Thoracic aorta (tissue), 2 donors: Measurements from ENCODE around the gene MARS2. TPM values are rescaled to one million over a fixed set of nuclear protein-coding genes. Genes with fewer than 3 reads are reported as not detected.
A peak's percentile ranks its signal among the peaks of the same experiment; 100 is the strongest.
"Not testable (repeated sequence)": the region's sequence is repeated elsewhere in the genome, so short reads cannot be mapped to it uniquely, and the experiment has no call there.

Experiments used
- ATAC-seq: fragments of 150-250 bp; one replicate; pipeline ENCODE4 v1.8.0; 2017; ENCODE audit warnings: low read depth; ENCODE audit not compliant: insufficient number of reproducible peaks, low FRiP score
- DNase-seq: peaks from one replicate; pipeline ENCODE4 v3.0.0-alpha.2; 2020; ENCODE audit warnings: low spot score
- H3K27ac ChIP-seq, 2 donors: fragments of 200-600 bp; sonication (generic); 1 replicate in 1 of 2; 2 replicates in 1 of 2; pipeline ENCODE4 v1.5.1; 2016; ENCODE audit warnings: mild to moderate bottlenecking in 2 of 2, moderate library complexity in 2 of 2
- H3K27me3 ChIP-seq: fragments of 200-600 bp; sonication (generic); replicated peaks from 2 replicates; pipeline ENCODE4 v1.6.0; 2016; ENCODE audit warnings: mild to moderate bottlenecking; ENCODE audit not compliant: insufficient read depth
- H3K36me3 ChIP-seq: fragments of 200-600 bp; sonication (generic); one replicate; pipeline ENCODE4 v1.5.1; 2016
- H3K4me1 ChIP-seq, 2 donors: fragments of 200-600 bp; sonication (generic); 1 replicate in 1 of 2; 2 replicates in 1 of 2; pipeline versions ENCODE4 v1.5.1 to v1.6.0; 2016; ENCODE audit warnings: low read depth in 2 of 2, mild to moderate bottlenecking in 1 of 2; ENCODE audit not compliant: control insufficient read depth in 1 of 2
- H3K4me3 ChIP-seq: fragments of 200-600 bp; sonication (generic); 2 replicates; pipeline ENCODE4 v1.5.1; 2016; ENCODE audit warnings: mild to moderate bottlenecking
- H3K9me3 ChIP-seq: fragments of 200-600 bp; sonication (generic); 2 replicates; pipeline ENCODE4 v1.5.1; 2016
- total RNA-seq, 2 donors: library from RNA; depleted of rRNA; stranded (reverse); fragments of >200 nt; gene quantifications; one replicate each; pipeline versions ENCODE4 v1.1.0 to v1.2.3, GENCODE V29; 2016
- TF ChIP-seq, protein P1 (sequence below): fragments of 200-600 bp; sonication (generic); IDR thresholded peaks from one replicate; pipeline ENCODE4 v1.5.1; 2019; ENCODE audit warnings: antibody characterized with exemption

The MARS2 gene
- total RNA-seq, 2 donors from 2014 or later, result 1.5 to 12.3 TPM

DNA sequence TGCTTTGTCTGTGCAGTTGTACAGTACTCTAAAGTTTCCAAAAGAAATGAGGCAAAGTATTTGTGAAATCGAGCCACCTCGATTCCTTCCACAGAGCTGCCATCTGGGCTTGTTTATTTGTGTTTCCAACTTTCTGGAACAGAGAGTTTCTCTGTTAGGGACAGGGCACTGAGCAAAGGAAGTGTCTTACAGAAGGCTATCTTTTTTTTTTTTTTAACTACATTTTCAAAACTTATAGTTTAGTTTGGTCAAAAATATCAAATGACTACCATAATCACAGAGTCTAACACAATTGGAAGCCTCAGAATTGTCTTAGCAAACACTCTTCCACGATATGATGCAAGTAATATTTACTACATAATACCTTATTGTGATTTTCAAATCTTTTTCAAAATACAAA, 30.6 kb upstream of the MARS2 start:
- Histone ChIP-seq H3K9me3 (no peaks in the 10 kb centered on the region), H3K4me3 (peak overlapping the region; percentile 84), H3K36me3 (no peaks in the 10 kb centered on the region), H3K27me3 (no peaks in the 10 kb centered on the region), H3K27ac (peak overlapping the region; percentile 80 to 87), H3K4me1 (peaks cover 0 to 22% of the 10 kb centered on the region in 2 donors)
- TF ChIP-seq, protein P1, sequence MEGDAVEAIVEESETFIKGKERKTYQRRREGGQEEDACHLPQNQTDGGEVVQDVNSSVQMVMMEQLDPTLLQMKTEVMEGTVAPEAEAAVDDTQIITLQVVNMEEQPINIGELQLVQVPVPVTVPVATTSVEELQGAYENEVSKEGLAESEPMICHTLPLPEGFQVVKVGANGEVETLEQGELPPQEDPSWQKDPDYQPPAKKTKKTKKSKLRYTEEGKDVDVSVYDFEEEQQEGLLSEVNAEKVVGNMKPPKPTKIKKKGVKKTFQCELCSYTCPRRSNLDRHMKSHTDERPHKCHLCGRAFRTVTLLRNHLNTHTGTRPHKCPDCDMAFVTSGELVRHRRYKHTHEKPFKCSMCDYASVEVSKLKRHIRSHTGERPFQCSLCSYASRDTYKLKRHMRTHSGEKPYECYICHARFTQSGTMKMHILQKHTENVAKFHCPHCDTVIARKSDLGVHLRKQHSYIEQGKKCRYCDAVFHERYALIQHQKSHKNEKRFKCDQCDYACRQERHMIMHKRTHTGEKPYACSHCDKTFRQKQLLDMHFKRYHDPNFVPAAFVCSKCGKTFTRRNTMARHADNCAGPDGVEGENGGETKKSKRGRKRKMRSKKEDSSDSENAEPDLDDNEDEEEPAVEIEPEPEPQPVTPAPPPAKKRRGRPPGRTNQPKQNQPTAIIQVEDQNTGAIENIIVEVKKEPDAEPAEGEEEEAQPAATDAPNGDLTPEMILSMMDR, result no peak
- DNase-seq (no peak), ATAC-seq (no peak)

DNA sequence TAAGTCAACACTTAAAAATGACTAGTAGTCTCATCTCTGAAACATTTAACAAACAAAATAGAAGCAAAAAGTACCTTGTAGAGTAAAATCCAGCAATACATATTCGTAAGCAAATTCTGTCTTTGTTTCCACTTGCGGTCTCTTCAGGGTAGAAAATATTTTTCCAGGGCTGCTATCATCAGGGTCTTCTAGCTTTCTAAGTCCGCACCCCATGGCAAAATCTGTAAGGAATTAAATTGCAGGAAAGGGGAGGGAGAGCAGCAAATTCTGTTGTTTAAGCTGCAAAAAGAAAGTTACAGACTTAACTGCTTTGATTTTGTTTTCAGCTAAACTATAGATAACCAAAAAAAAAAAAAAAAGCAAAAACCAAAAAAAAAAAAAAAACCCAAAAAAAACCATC, 29.9 kb upstream of the MARS2 start, which contains the start of gene RFTN2:
Gene RFTN2 (minus strand): TSS at position 342 of the 400 bp plus-strand sequence. CDS start 129 bp downstream, at position 213.
- no peak for ATAC-seq
- H3K27me3 ChIP-seq, result no peaks in the 10 kb centered on the region
- TF ChIP-seq, protein P1, result no peak

DNA sequence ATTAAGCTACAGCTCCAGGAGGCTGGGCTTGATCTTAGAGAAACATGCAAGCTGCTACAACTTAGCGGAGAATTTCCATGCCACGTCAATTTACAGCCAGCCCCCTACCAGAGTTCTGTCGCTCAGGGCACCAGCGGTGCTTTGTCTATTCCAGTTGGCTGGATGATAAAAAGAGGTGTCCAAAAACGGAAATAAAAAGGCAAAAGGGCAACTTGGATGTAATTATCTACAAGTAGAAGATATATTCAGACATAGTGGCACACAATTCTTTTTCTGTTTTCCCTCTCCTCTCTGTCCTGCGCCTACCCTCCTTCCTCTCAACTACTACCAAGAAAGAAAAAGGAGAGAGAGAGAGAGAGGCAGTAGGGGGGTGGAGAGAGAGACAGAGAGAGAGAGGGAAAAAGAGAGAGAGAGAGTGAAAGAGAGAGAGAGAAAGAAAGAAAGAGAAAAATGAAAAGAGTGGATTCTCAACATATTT, 29.4 kb upstream of the MARS2 start:
- Histone ChIP-seq H3K9me3 (no peaks in the 10 kb centered on the region), H3K36me3 (no peaks in the 10 kb centered on the region), H3K4me1 (peaks cover 0 to 22% of the 10 kb centered on the region in 2 donors), H3K27me3 (no peaks in the 10 kb centered on the region), H3K27ac (peak overlapping the region; percentile 80 to 87), H3K4me3 (peak overlapping the region; percentile 84)
- TF ChIP-seq, protein P1, result no peak
- no peak for DNase-seq
- ATAC-seq, result no peak

More for the DNA sequence above, 29.9 kb upstream of the MARS2 start, which contains the start of gene RFTN2:
- Histone ChIP-seq H3K36me3 (no peaks in the 10 kb centered on the region), H3K27ac (peak within 1 kb of the TSS; percentile 80 to 87), H3K9me3 (no peaks in the 10 kb centered on the region), H3K4me1 (peaks cover 0 to 22% of the 10 kb centered on the region in 2 donors), H3K4me3 (peak within 1 kb of the TSS; percentile 84)
- DNase-seq, result no peak

DNA sequence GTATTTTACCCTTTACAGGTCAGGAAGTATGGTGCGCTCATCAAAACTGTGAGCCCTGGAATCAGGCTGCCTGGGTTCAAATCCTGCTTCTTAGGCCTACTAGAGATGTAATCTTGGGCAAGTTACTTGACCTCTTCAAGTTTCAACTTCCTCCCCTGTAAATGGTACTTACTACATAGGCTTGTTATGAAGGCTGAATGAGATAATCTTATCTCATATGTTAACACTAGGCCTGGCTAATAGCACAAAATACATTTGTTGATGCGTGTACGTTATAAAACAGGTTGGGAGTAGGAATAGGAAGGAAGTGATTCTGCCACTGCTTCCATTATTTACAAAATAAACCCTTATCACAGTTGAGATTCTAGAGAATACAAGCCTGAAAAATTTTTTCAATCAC, 28.1 kb upstream of the MARS2 start:
- H3K9me3 ChIP-seq, result no peaks in the 10 kb centered on the region
- H3K4me3 ChIP-seq, result peak overlapping the region; percentile 9
- H3K27ac ChIP-seq, result peak overlapping the region in 1 of 2 donors; percentile 87
- DNase-seq (no peak), ATAC-seq (no peak)
- H3K27me3 ChIP-seq, result no peaks in the 10 kb centered on the region
- H3K4me1 ChIP-seq, result peaks cover 0 to 22% of the 10 kb centered on the region in 2 donors
- TF ChIP-seq, protein P1, result no peak
- H3K36me3 ChIP-seq, result no peaks in the 10 kb centered on the region

DNA sequence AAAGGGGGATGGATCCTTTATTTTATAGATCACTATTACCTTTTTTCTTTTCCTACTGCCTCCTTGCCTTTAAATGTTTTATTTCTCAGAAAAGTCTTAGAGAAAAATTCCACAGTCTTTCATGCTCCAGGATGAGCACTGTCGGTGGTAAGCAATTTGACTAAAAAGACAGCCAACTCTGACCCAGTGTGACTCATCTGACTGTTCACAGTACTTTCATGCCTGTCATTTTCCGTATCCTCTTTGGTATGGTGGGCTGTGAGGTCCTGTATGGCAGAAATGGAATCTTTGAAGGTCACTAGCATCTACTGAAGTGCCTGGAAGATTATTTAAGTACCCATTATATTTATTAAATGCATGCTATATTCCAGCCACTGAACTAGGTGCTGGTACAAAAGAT, 27.7 kb upstream of the MARS2 start:
- DNase-seq, result no peak
- Histone ChIP-seq H3K4me3 (no peak overlapping the region), H3K27me3 (no peaks in the 10 kb centered on the region), H3K27ac (no peak overlapping the region), H3K36me3 (no peaks in the 10 kb centered on the region), H3K9me3 (no peaks in the 10 kb centered on the region), H3K4me1 (peaks cover 0 to 22% of the 10 kb centered on the region in 2 donors)
- no peak for ATAC-seq
- TF ChIP-seq, protein P1, result no peak

DNA sequence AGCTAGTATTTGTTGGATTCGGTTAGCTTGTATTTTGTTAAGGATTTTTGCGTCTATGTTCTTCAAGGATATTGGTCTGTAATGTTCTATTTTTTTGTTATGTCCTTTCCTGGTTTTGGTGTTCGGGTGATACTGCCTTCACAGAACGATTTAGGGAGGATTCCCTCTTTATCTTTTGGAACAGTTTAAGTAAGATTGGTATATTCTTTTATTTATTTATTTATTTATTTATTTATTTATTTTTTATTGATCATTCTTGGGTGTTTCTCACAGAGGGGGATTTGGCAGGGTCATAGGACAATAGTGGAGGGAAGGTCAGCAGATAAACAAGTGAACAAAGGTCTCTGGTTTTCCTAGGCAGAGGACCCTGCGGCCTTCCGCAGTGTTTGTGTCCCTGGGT, 10.0 kb upstream of the MARS2 start:
- H3K9me3 ChIP-seq, H3K4me3 ChIP-seq, H3K27ac ChIP-seq, DNase-seq, H3K4me1 ChIP-seq, H3K36me3 ChIP-seq, ATAC-seq, H3K27me3 ChIP-seq: not testable (repeated sequence)

DNA sequence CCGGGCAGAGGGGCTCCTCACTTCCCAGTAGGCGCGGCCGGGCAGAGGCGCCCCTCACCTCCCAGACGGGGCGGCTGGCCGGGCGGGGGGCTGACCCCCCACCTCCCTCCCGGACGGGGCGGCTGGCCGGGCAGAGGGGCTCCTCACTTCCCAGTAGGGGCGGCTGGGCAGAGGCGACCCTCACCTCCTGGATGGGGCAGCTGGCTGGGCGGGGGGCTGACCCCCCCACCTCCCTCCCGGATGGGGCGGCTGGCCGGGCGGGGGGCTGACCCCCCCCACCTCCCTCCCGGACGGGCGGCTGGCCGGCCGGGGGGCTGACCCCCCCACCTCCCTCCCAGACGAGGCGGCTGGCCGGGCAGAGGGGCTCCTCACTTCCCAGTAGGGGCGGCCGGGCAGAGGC, 9.2 kb upstream of the MARS2 start:
- not testable (repeated sequence) for H3K27ac ChIP-seq, ATAC-seq, H3K4me1 ChIP-seq, H3K9me3 ChIP-seq, H3K27me3 ChIP-seq, DNase-seq, H3K36me3 ChIP-seq, H3K4me3 ChIP-seq

DNA sequence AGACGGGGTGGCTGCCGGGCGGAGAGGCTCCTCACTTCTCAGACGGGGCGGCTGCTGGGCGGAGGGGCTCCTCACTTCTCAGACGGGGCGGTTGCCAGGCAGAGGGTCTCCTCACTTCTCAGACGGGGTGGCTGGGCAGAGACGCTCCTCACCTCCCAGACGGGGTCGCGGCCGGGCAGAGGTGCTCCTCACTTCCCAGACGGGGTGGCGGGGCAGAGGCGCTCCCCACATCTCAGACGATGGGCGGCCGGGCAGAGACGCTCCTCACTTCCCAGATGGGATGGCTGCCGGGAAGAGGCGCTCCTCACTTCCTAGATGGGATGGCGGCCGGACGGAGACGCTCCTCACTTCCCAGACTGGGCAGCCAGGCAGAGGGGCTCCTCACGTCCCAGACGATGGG, 8.6 kb upstream of the MARS2 start:
- H3K4me3 ChIP-seq, ATAC-seq, H3K27me3 ChIP-seq, DNase-seq, H3K36me3 ChIP-seq, H3K4me1 ChIP-seq, H3K9me3 ChIP-seq, H3K27ac ChIP-seq: not testable (repeated sequence)
